ENCODE measurements around the gene FES. TPM values are rescaled to one million over a fixed set of nuclear protein-coding genes. Genes with fewer than 3 reads are reported as not detected.

The FES gene
- total and polyA plus RNA-seq, 4 donors = 11.6 to 68.3 (median 33.1) TPM

DNA sequence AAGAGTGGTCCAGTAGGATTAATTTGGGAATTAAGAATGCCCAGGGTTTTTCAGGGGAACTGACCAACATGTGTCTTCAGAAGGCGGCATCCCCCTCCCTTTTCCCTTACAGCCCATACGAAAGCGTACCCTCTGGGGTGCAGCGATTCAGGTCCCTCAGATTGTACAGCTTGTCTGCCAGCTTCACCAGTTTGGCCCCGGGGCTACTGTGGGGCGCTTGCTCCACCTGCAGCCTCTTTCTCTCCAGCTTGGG lies 47.2 kb downstream of the FES start:
- Histone ChIP-seq H3K36me3 (ENCODE audit: control insufficient read depth in 1 of 2, insufficient read depth in 2 of 2, low read length in 1 of 2) (no peaks in the 10 kb centered on the region), H3K27me3 (ENCODE audit: control insufficient read depth in 1 of 2, insufficient read depth in 2 of 2, low read length in 1 of 2) (no peaks in the 10 kb centered on the region), H3K4me1 (ENCODE audit: control insufficient read depth in 1 of 2, insufficient read depth in 2 of 2, low read length in 2 of 2) (peaks cover 0 to 6% of the 10 kb centered on the region in 2 donors), H3K27ac (ENCODE audit: low read depth in 1 of 2, low read length in 2 of 2) (no peak overlapping the region), H3K4me3 (ENCODE audit: low read length in 2 of 2) (no peak overlapping the region), H3K9me3 (ENCODE audit: control insufficient read depth, low read length) (no peaks in the 10 kb centered on the region)
- WGBS, 2 donors = 32 to 43% methylated on average over 6 of the region's 6 CpGs
- DNase-seq (no peak), ATAC-seq (ENCODE audit: low FRiP score) (no peak)
- intact Hi-C loops (cut with DNase I) = loop anchor here in 1 of 2 donors (2.0 kb wide), 1 partner anchor 29 kb away; the partner anchor contains the start of gene MAN2A2

DNA sequence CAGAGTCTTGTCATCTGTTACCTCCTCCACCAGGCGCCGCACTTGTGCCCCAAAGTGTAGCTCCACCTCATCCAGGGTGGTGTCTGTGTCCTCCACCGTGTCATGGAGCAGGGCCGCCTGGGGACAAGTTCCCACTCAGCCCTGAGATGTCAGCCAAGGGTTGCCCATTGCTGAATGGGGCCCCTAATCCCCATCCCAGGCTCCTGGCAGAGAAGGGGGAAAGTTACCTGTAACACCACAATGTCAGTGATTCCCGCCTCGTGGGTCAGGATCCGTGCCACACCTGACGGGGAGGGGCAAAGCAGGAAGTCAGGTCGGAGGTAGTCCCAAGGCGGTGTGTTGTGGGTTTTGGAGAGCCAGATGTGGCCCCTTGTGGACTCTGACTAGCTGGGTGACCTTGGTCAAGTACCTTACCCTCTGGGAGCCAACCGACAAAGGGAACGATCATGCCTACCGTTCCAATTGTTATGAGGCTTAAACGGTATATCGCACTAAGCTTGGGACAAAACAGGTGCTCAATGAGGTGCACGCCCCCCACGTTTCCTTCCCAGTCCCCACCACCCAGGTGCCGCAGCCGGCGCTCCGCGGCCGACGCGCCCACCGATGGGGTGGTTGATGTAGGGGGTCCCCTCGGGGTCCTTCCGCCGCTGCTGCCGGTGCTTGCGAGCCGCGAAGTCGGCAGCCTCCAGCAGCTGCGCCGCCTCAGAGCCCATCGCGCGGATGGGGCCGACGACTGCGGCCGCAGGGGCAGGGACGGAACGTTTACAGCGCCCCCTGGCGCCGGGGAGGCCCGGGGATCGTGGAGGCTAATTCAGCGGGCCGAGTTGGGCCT lies 47.7 kb downstream of the FES start, which contains the start of gene HDDC3:
Gene HDDC3 (minus strand): TSS at position 722 of the 832 bp plus-strand sequence. CDS start 9 bp downstream, at position 713.
- Histone ChIP-seq H3K4me3 (ENCODE audit: low read length in 2 of 2) (peak within 1 kb of the TSS; percentile 42 to 60), H3K27ac (ENCODE audit: low read depth in 1 of 2, low read length in 2 of 2) (peak within 1 kb of the TSS in 1 of 2 donors; percentile 55), H3K36me3 (ENCODE audit: control insufficient read depth in 1 of 2, insufficient read depth in 2 of 2, low read length in 1 of 2) (no peaks in the 10 kb centered on the region), H3K4me1 (ENCODE audit: control insufficient read depth in 1 of 2, insufficient read depth in 2 of 2, low read length in 2 of 2) (peaks cover 0 to 6% of the 10 kb centered on the region in 2 donors), H3K9me3 (ENCODE audit: control insufficient read depth, low read length) (no peaks in the 10 kb centered on the region), H3K27me3 (ENCODE audit: control insufficient read depth in 1 of 2, insufficient read depth in 2 of 2, low read length in 1 of 2) (no peaks in the 10 kb centered on the region)
- intact Hi-C loops (cut with DNase I) = loop anchor here in 1 of 2 donors (2.0 kb wide), 1 partner anchor 29 kb away; the partner anchor contains the start of gene MAN2A2
- 1% methylated on average over 52 of the region's 52 CpGs for WGBS, 2 donors
- ATAC-seq (ENCODE audit: low FRiP score) (peak; percentile 83), DNase-seq (peak; percentile 94 to 98)

DNA sequence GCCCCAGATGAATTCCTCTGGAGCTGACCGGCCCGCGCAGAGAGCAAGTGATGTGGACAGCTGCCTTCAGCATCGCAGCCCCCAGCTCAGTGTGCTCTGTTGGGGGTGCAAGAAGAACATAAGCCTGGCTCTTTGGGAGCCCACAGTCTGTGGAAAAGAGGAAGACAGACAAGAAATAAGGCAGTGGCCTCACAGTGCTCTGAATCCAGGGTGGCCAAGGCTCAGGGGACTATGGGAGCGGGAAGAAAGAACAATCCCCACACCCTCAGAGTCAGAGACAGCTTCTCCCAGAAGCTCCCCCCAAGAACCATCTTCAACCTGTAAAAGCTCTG lies 48.3 kb downstream of the FES start:
- ATAC-seq (ENCODE audit: low FRiP score) (no peak), DNase-seq (no peak)
- Histone ChIP-seq H3K27ac (ENCODE audit: low read depth in 1 of 2, low read length in 2 of 2) (peak overlapping the region in 1 of 2 donors; percentile 23), H3K9me3 (ENCODE audit: control insufficient read depth, low read length) (no peaks in the 10 kb centered on the region), H3K4me1 (ENCODE audit: control insufficient read depth in 1 of 2, insufficient read depth in 2 of 2, low read length in 2 of 2) (peaks cover 0 to 6% of the 10 kb centered on the region in 2 donors), H3K4me3 (ENCODE audit: low read length in 2 of 2) (no peak overlapping the region), H3K27me3 (ENCODE audit: control insufficient read depth in 1 of 2, insufficient read depth in 2 of 2, low read length in 1 of 2) (no peaks in the 10 kb centered on the region), H3K36me3 (ENCODE audit: control insufficient read depth in 1 of 2, insufficient read depth in 2 of 2, low read length in 1 of 2) (no peaks in the 10 kb centered on the region)
- intact Hi-C loops (cut with DNase I) = no loop called here
- 15 to 17% methylated on average over 5 of the region's 5 CpGs for WGBS, 2 donors

DNA sequence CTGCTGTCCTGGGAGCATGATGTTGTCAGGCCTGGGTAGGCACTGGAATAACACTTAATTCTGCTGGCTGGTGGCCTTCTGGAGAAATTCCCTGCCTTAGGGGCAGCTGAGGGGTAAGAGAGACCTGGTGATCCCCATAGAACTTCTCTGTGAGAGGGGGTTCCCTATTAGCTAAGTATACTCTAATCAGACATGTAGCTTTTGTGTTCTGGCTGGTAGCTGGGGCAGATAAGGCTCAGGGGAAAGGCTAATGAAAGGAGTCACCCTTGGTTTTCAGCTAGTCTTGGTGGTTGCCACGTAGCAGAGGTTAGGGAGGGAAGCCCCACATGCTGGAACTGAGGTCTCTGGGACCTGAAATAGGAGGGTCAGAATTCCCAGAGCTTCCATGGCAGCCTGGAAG lies 49.0 kb downstream of the FES start:
- 65 to 81% methylated on average over 1 of the region's 1 CpG for WGBS, 2 donors
- H3K4me3 ChIP-seq (ENCODE audit: low read length in 2 of 2) = no peak overlapping the region
- H3K27ac ChIP-seq (ENCODE audit: low read depth in 1 of 2, low read length in 2 of 2) = no peak overlapping the region
- no peaks in the 10 kb centered on the region for H3K36me3 ChIP-seq (ENCODE audit: control insufficient read depth in 1 of 2, insufficient read depth in 2 of 2, low read length in 1 of 2)
- intact Hi-C loops (cut with DNase I) = no loop called here
- peaks cover 0 to 6% of the 10 kb centered on the region in 2 donors for H3K4me1 ChIP-seq (ENCODE audit: control insufficient read depth in 1 of 2, insufficient read depth in 2 of 2, low read length in 2 of 2)
- H3K9me3 ChIP-seq (ENCODE audit: control insufficient read depth, low read length) = no peaks in the 10 kb centered on the region
- H3K27me3 ChIP-seq (ENCODE audit: control insufficient read depth in 1 of 2, insufficient read depth in 2 of 2, low read length in 1 of 2) = no peaks in the 10 kb centered on the region
- DNase-seq (no peak), ATAC-seq (ENCODE audit: low FRiP score) (no peak)

DNA sequence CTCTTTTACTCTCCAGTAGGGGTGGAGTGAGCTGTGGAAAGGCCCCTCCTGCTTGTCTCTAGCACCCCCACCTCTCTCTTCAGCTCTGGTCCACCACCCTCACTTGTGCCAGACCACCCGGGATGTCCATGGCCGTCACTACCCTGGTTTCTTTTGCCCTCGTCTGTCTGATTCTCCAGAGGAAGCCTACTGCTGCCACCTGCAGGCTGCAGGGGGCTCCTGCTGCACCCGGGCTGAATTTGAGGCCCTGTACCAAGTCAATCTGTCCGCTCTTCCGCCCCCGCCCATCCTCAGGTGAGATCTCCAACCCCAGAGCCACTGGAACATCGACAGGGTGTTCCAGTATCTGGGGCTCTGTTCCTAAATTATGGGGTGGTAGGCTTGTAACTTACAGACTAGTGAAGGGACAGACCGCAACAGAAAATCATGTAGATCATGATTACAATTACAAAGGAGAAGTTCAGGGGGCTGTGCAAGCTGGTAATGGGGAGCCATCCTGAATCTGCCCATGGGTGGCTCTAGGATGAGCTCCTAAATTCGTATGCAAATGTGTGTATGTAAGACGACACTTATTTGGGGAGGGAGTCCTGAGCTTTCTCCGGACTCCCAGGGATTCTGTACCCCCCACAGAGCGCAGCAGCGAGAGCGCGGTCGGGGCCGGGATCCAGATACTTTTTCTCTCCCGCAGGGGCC lies 50.1 kb downstream of the FES start:
- WGBS, 2 donors = 1% methylated on average over 19 of the region's 19 CpGs
- Histone ChIP-seq H3K36me3 (ENCODE audit: control insufficient read depth in 1 of 2, insufficient read depth in 2 of 2, low read length in 1 of 2) (peaks cover 0 to under 1% of the 10 kb centered on the region in 2 donors), H3K4me1 (ENCODE audit: control insufficient read depth in 1 of 2, insufficient read depth in 2 of 2, low read length in 2 of 2) (peaks cover 0 to 6% of the 10 kb centered on the region in 2 donors), H3K27ac (ENCODE audit: low read depth in 1 of 2, low read length in 2 of 2) (peak overlapping the region in 1 of 2 donors; percentile 55), H3K27me3 (ENCODE audit: control insufficient read depth in 1 of 2, insufficient read depth in 2 of 2, low read length in 1 of 2) (no peaks in the 10 kb centered on the region), H3K4me3 (ENCODE audit: low read length in 2 of 2) (peak overlapping the region; percentile 76 to 91), H3K9me3 (ENCODE audit: control insufficient read depth, low read length) (no peaks in the 10 kb centered on the region)
- intact Hi-C loops (cut with DNase I) = no loop called here
- peak; percentile 65 for ATAC-seq (ENCODE audit: low FRiP score)
- peak; percentile 91 to 93 for DNase-seq

DNA sequence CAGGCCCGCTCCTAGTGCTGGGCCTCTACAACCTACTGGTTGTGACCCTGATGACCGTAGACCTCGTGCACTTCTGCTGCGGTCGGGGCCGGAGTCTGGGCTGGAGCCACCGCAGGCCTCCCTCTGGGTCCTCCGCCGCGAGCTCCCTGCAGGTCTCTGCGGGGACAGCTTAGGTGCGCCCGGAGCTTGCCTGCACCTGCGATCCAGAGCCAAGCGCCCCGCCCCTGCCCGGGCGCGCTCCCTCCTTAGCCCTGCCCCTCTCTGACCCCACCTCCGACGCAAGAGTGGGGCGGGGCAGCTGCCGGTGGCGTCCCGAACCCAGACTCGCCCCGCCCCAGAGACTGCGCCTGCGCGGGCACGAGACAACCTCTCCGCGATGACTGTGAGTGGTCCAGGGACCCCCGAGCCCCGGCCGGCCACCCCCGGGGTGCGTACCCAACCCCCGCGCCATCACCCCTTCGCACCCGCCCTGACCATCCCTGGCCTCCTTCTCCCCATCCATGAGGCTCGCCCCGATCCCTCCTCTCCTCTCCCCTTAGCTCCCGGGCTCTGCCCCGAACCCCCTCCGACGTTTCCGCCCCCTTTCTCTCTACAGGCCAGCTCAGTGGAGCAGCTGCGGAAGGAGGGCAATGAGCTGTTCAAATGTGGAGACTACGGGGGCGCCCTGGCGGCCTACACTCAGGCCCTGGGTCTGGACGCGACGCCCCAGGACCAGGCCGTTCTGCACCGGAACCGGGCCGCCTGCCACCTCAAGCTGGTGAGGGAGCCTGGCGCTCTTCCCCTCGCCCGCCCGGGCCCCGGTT lies 50.8 kb downstream of the FES start, which contains the start of gene UNC45A:
Gene UNC45A (plus strand): TSS at position 337 of the 803 bp plus-strand sequence. CDS start 40 bp downstream, at position 377.
- DNase-seq = peak; percentile 96 to 98
- intact Hi-C loops (cut with DNase I) = loop anchor here in 1 of 2 donors (1.0 kb wide), 1 partner anchor 19 kb away; the partner anchor contains the start of gene RCCD1
- no peaks in the 10 kb centered on the region for H3K27me3 ChIP-seq (ENCODE audit: control insufficient read depth in 1 of 2, insufficient read depth in 2 of 2, low read length in 1 of 2)
- 0 to 1% methylated on average over 59 to 65 of the region's 65 CpGs for WGBS, 2 donors
- H3K4me3 ChIP-seq (ENCODE audit: low read length in 2 of 2) = peak within 1 kb of the TSS; percentile 76 to 91
- peak; percentile 92 for ATAC-seq (ENCODE audit: low FRiP score)
- no peaks in the 10 kb centered on the region for H3K9me3 ChIP-seq (ENCODE audit: control insufficient read depth, low read length)
- peak within 1 kb of the TSS in 1 of 2 donors; percentile 55 for H3K27ac ChIP-seq (ENCODE audit: low read depth in 1 of 2, low read length in 2 of 2)
- peaks cover 0 to 2% of the 10 kb centered on the region in 2 donors for H3K36me3 ChIP-seq (ENCODE audit: control insufficient read depth in 1 of 2, insufficient read depth in 2 of 2, low read length in 1 of 2)
- H3K4me1 ChIP-seq (ENCODE audit: control insufficient read depth in 1 of 2, insufficient read depth in 2 of 2, low read length in 2 of 2) = peaks cover 0 to 6% of the 10 kb centered on the region in 2 donors

DNA sequence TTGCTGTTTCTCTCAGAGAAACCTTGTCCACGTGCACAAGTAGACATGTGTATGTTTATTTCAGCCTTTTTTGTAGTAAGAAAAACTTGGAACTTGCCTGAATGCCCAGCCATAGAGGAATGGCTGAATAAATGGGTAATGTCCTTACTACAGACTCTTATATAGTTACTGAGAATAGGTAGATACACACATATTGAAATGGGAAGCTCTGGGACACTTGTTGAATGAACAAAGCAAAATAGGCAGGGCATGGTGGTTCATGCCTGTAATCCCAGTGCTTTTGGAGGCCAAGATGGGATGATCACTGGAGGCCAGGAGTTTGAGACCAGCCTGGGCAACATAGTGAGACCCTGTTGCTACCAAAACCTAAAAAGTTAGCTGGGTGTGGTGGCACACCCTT lies 52.5 kb downstream of the FES start:
- no peak overlapping the region for H3K27ac ChIP-seq (ENCODE audit: low read depth in 1 of 2, low read length in 2 of 2)
- peaks cover 3 to 7% of the 10 kb centered on the region in 2 donors for H3K36me3 ChIP-seq (ENCODE audit: control insufficient read depth in 1 of 2, insufficient read depth in 2 of 2, low read length in 1 of 2)
- H3K4me1 ChIP-seq (ENCODE audit: control insufficient read depth in 1 of 2, insufficient read depth in 2 of 2, low read length in 2 of 2) = peaks cover 0 to 6% of the 10 kb centered on the region in 2 donors
- H3K4me3 ChIP-seq (ENCODE audit: low read length in 2 of 2) = no peak overlapping the region
- intact Hi-C loops (cut with DNase I) = no loop called here
- H3K9me3 ChIP-seq (ENCODE audit: control insufficient read depth, low read length) = no peaks in the 10 kb centered on the region
- ATAC-seq (ENCODE audit: low FRiP score) (no peak), DNase-seq (no peak)
- 47 to 57% methylated on average over 1 of the region's 1 CpG for WGBS, 2 donors
- H3K27me3 ChIP-seq (ENCODE audit: control insufficient read depth in 1 of 2, insufficient read depth in 2 of 2, low read length in 1 of 2) = no peaks in the 10 kb centered on the region

DNA sequence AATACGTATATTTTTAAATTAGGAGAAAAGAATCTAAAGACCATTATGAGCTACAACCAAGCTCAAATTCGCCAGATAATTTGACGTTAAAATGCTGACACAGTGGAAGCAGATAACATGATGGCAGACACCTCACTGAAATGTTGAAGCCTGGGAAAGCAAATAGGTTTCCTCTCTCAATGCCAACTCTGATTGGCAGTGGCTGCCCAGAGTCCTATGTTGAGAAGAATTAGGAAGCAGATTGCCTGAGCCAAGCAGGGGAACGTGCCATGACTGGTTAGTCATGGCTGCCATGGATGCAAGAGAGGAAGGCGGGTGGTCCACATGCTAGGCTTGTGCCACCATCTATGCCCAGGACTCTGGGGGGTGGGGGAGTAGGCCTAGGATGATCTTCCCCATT lies 54.0 kb downstream of the FES start:
- ATAC-seq (ENCODE audit: low FRiP score) = no peak
- DNase-seq = no peak
- H3K4me3 ChIP-seq (ENCODE audit: low read length in 2 of 2) = no peak overlapping the region
- intact Hi-C loops (cut with DNase I) = no loop called here
- H3K27ac ChIP-seq (ENCODE audit: low read depth in 1 of 2, low read length in 2 of 2) = no peak overlapping the region
- H3K36me3 ChIP-seq (ENCODE audit: control insufficient read depth in 1 of 2, insufficient read depth in 2 of 2, low read length in 1 of 2) = peaks cover 3 to 12% of the 10 kb centered on the region in 2 donors
- no peaks in the 10 kb centered on the region for H3K27me3 ChIP-seq (ENCODE audit: control insufficient read depth in 1 of 2, insufficient read depth in 2 of 2, low read length in 1 of 2)
- H3K4me1 ChIP-seq (ENCODE audit: control insufficient read depth in 1 of 2, insufficient read depth in 2 of 2, low read length in 2 of 2) = peaks cover 0 to 6% of the 10 kb centered on the region in 2 donors
- WGBS, 2 donors = 70 to 81% methylated on average over 5 of the region's 5 CpGs
- no peaks in the 10 kb centered on the region for H3K9me3 ChIP-seq (ENCODE audit: control insufficient read depth, low read length)
